ENCODE data around the gene BRD4.

GRCh38 chr19:15280048-15280725 lies 52.2 kb downstream of the BRD4 start:
- TF ChIP-seq CTCF (conservative IDR thresholded peaks at IDR 0.05; ENCODE audit: low read depth in 2 of 2): no peak
- TF ChIP-seq POLR2AphosphoS5 (IDR thresholded peaks at IDR 0.05; ENCODE audit: low read depth): no peak
- no peak for TF ChIP-seq STAT1 (IDR thresholded peaks at IDR 0.05; ENCODE audit: unreplicated experiment)
- TF ChIP-seq REST (IDR thresholded peaks at IDR 0.05; ENCODE audit: unreplicated experiment): no peak
- no peak for TF ChIP-seq JUNB (IDR thresholded peaks at IDR 0.05; ENCODE audit: unreplicated experiment)
- TF ChIP-seq, protein P1, sequence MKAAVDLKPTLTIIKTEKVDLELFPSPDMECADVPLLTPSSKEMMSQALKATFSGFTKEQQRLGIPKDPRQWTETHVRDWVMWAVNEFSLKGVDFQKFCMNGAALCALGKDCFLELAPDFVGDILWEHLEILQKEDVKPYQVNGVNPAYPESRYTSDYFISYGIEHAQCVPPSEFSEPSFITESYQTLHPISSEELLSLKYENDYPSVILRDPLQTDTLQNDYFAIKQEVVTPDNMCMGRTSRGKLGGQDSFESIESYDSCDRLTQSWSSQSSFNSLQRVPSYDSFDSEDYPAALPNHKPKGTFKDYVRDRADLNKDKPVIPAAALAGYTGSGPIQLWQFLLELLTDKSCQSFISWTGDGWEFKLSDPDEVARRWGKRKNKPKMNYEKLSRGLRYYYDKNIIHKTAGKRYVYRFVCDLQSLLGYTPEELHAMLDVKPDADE (IDR thresholded peaks at IDR 0.05): no peak
- no peak for TF ChIP-seq EZH2 (IDR thresholded peaks at IDR 0.05; ENCODE audit: low read depth, unreplicated experiment)
